GM10266 (cell line): ENCODE data around the gene EVA1A.

ENCODE experiments used
- DNase-seq: peaks from one replicate; pipeline ENCODE4 v3.0.0; 2012; ENCODE audit errors: extremely low spot score
- CTCF ChIP-seq: IDR thresholded peaks from 2 replicates; pipeline ENCODE4 v1.5.1; 2012; ENCODE audit warnings: mild to moderate bottlenecking, low read depth; ENCODE audit not compliant: control insufficient read depth, insufficient read depth; ENCODE audit errors: missing control alignments

Gene EVA1A

GRCh38 chr2:75606761-75607399 lies 46.1 kb upstream of the EVA1A start:
- TF ChIP-seq CTCF = no peak
- no peak for DNase-seq

GRCh38 chr2:75605770-75606529 lies 45.2 kb upstream of the EVA1A start:
- no peak for DNase-seq
- no peak for TF ChIP-seq CTCF

GRCh38 chr2:75604484-75604883 lies 43.7 kb upstream of the EVA1A start:
- DNase-seq = no peak

GRCh38 chr2:75603477-75603876 lies 42.7 kb upstream of the EVA1A start:
- DNase-seq = no peak
- TF ChIP-seq CTCF = no peak

More at GRCh38 chr2:75604484-75604883, 43.7 kb upstream of the EVA1A start:
- TF ChIP-seq CTCF = no peak

- no peak for TF ChIP-seq CTCF
- no peak for DNase-seq
These were observed 42.1 kb upstream of the EVA1A start for GRCh38 chr2:75602724-75603342.

GRCh38 chr2:75600461-75601011 lies 39.8 kb upstream of the EVA1A start:
- no peak for TF ChIP-seq CTCF
- no peak for DNase-seq
